CD4-positive, alpha-beta T cell treated with Interleukin-17A for 4 hours (primary cell): ENCODE results near the gene SYNJ1.
"Not testable (repeated sequence)": the region's sequence is repeated elsewhere in the genome, so short reads cannot be mapped to it uniquely, and the experiment has no call there.

ENCODE experiments used
- DNase-seq: peaks from one replicate; pipeline ENCODE4 v3.0.0-alpha.2; 2020; ENCODE audit warnings: mixed read lengths

The SYNJ1 gene

DNA sequence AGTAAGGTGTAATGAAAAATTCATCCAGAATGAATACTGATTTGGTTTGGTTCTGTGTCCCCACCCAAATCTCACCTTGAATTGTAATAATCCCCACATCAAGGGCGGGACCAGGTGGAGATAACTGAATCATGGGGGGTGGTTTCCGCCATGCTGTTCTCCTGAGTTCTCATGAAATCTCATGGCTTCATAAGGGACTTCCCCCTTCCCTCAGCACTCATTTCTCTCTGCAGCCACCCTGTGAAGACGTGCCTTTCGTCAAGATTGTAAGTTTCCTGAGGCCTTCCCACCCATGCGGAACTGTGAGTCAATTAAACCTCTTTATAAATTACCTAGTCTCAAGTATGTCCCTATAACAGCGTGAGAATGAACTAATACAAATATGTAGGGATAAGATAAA, 5.5 kb upstream of the SYNJ1 start:
- DNase-seq = no peak

DNA sequence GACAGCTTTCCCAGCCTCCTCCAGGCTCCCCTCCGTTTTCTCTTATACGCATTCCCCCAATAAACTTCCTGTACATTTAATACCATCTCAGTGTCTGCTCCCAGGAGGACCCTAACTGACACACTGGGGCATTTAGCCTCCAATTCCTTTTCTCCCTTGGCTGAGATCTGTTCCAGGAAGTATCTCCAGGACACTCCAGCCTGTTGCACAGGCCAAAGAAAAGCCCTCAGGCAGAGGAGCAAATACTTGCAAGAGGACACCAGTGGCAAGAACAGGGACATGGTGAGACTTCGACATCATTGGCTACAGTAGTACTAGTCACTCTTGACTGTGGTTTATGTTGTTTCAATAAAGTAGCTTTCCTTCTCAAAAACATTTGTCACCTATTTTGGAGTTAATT, 4.7 kb upstream of the SYNJ1 start:
- no peak for DNase-seq

DNA sequence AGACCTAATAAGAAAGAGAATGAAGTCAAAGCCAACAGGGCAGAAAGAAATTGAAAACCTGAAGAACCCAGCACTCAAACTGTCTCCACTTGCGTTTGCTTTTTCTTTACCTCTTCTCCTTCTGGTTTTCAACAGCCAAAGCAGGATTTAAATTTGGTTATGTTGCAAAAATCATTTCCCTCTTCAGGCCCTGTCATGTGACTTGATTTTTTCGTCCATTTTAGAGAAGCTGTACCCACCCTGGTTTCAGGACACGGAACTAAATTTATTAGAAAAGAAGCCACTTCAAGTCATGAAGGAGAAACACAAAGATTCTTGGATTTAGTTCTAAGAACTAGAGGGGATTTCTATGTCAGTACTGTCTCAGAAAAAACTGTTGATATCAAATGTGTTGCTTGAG, 1.0 kb upstream of the SYNJ1 start:
- no peak for DNase-seq

- no peak for DNase-seq
Measured at GRCh38 chr21:32728456-32728839, 635 bp upstream of the SYNJ1 start.

- peak; percentile 9 for DNase-seq
Measured at GRCh38 chr21:32726839-32727686, 750 bp downstream of the SYNJ1 start.

DNA sequence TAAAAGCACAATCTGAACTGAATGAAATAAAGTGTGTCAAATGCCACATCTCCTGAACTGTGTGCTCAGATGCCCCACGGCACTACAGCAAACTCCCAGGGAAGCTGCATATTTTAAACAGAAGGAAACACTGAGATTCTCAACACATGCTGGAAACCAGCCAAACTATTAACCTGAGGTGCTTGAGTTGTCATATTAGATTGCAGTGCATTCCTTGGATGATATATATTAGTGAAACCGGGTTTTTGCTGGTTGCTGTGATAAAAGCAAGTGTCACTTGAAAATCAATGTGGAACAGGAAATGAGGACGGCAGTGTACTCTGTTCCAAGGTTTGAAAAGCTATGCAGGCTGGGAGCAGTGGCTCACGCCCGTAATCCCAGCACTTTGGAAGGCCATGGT, 8.7 kb downstream of the SYNJ1 start:
- DNase-seq = no peak

DNA sequence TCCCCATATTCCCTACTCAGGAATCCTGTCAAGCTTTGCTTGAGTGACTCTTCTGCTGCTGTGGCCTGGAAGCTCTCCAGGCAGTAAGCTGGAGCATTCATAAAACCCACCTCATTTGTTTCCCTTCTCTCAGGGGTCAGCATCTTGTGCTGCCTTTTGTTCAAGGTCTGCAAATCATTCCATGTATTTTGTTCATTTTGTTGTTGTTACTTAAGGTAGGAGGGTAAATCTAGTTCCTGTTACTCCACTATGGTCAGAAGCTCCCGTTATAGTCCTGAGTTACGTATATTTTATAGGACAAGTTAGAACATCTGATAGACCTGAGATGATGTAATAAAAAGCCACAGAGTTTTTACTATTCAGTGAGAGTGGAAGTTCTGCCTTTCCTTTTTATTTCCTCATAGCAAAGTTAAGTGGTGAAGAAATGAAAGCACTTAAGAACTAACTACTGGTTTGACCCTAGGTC, 9.9 kb downstream of the SYNJ1 start:
- DNase-seq = no peak

GRCh38 chr21:32716486-32716885, 11.3 kb downstream of the SYNJ1 start:
- DNase-seq = no peak

- DNase-seq = no peak
Measured at GRCh38 chr21:32713726-32714125, 14.1 kb downstream of the SYNJ1 start.

DNA sequence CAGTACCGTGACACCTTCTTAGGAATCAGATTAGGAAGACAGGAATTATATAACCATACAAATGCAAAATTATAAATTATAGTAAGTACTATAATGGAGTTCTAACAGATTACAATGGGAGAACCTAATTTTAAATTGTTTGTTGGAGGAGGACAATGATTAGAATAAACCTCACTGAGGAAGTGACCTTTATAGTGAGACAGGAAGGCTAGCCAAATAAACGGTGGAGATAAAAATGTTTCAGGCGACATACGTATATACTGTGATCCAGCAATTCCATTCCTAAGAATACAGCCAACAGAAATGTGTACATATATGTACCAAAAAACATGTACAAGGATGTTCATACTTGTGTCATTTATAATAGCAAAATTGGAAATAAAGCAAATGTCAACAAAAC, 15.2 kb downstream of the SYNJ1 start:
- DNase-seq = no peak

GRCh38 chr21:32712043-32712442, 15.8 kb downstream of the SYNJ1 start:
- DNase-seq = peak; percentile 13

DNA sequence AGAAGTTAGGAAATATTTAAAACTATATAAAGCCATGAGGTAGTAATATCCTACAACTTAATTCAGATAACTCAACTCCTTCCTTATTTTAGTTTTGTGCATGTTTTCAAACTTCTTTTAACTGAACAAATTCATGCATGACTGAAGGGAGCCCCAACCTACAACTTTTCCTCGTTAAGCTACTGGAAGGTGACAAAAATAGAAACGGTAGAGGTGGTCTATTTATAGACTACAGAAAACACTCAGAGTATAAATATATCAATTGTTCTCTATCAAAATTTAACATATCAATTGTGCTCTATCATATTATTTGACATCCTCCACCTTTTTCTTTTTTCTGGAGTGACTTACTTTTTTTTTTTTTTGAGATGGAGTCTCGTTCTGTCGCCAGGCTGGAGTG, 16.8 kb downstream of the SYNJ1 start:
- no peak for DNase-seq

GRCh38 chr21:32710069-32710784, 17.6 kb downstream of the SYNJ1 start:
- DNase-seq = no peak

DNA sequence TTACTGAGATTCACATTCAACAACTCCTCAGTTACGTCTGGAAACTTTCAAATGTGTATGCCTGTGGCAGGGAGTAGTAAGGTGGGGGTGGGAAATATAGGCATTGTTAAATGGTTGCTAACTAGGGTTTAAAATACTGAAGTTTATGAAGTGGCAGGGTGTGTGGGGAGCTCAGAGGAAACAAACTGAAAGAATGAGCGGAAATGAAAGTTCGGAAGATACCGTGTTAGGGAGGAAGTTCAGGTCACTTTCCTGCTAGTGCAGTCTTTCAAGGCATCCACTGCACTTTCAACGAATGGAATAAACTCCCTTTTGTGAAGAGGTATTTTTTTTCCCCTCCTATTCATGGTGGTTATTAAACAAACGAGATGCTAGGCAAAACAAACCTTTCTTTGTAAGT, 19.7 kb downstream of the SYNJ1 start:
- DNase-seq = no peak

DNA sequence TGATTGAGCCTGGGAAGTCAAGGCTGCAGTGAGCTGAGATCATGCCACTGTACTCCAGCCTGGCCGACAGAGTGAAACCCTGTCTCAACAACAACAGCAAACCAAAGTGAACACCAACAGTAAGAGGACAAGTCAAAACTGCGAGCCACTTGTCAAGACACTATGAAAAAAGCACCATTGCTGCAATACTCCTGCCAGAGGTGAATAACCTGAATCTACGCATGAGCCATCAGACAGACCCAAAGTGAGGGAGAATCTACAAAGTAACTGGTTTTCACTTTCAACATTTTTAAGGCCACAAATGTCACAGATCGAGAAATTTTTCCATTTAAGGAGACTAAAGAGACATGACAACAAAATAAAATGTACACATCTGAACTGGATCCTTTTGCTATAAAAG, 21.9 kb downstream of the SYNJ1 start:
- no peak for DNase-seq

DNA sequence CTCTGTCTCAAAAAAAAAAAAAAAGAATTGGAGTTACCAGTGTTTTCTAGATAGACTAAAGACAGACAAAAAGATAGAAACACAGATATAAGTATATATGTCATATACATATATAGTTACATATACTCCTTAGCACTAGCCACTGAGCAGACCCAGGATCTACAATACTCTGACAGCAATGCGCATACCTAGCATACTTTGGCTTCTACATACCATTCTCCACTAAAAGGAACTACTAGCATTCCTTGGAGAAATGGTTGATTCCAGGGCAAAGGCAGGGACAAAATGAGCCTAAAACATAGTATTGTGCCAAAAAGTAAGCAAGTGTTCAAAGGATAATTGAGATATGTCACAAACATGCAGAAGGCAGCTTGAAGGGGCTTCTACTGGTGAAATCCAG, 22.7 kb downstream of the SYNJ1 start:
- no peak for DNase-seq

DNA sequence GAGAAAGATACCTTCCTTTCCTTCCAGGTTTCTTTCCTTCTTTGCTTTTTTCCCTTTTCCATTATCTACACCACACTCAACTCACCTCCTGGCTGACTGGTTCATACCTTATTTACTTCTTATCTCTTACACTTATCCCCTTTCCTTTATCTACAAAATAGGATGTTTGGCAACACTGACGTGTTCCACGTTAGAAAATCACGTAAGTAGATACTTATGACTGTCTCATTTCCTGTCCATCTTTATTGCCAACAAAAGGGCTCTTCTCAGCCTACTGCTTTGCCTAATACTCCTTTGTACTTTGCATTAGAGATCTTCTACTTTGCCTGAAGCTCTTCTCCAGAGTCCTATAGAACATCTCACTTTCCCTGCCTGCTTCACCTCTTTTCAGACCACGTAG, 25.1 kb downstream of the SYNJ1 start:
- no peak for DNase-seq

DNA sequence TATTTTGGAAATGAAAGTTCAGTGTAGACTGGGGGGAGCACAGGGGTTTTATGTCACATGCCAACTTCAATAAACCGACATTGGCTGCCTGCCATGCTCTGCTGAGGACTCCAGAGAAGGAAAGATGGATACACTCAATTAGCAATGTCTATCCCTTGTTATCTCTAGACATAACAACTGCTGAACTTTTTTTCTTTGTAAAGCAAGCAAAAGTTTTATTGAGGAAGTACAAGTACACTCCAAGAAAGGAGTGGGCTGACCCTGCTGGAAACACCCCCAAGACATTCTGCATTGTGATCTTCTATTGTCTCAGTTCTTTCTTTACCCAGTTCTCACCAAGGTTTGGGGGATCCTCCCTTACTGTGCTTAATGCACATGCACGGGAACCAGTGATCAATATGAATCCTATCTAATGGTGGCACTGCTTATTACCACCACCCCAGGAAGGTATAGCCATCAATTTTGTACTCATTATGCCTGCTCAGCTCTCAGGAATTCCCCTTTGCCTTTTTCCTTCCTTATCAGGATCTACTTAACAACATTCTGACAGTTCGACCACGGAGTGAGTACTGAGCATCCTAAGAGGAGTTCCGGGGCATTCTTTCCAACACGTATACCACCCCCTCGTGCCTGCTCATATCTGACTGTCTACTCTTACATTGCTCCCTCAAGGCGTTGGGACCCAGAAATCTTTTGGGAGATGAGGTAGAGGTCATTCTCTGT, 28.7 kb downstream of the SYNJ1 start:
- no peak for DNase-seq

- no peak for DNase-seq
Measured at GRCh38 chr21:32698286-32698685, 29.5 kb downstream of the SYNJ1 start.

DNA sequence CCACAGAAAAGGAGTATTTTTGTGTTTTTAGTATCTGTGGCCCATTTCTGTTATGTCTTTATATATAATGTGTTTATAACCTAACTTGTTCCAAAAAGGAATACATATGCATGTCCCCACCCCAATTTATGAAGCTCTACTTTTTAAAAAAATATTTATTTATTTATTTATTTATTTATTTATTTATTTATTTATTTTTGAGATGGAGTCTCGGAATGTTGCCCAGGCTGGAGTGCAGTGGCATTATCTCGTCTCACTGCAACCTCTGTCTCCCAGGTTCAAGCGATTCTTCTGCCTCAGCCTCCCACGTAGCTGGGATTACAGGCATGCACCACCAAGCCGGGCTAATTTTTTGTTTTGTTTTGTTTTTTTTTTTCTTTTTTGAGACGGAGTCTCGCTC, 32.3 kb downstream of the SYNJ1 start:
- DNase-seq = not testable (repeated sequence)

DNA sequence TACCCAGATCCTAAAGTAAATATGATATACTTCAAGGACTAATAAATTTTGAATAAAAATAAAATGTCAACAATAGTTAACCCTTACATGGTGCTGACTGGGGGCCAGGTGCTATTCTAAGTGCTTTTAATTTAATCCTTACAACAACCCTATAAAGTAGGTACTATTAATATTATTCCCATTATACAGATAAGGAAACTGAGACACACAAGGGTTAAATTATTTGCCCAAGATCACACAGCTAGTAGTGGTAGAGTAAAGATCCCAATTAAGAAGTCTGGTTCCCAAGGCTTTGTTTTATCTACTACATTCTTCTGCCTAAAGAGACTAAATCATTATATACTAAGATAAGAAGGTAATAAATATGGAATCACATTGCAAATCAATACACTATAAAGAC, 34.2 kb downstream of the SYNJ1 start:
- DNase-seq = no peak

DNA sequence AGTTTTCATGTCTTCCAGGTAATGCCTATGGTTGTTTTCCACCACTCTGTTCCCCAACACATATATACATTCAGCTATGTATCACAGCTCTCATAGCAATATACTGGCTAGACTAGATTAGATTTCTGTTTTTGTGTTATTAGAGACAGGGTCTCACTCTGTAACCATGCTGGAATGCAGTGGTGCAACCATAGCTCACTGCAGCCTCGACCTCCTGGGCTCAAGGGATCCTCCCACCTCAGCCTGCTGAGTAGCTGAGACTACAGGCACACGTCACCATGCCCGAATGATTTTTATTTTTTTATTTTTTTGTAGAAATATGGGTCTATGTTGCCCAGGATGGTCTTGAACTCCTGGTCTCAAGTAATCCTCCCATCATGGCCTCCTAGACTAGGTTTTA, 37.7 kb downstream of the SYNJ1 start:
- no peak for DNase-seq

DNA sequence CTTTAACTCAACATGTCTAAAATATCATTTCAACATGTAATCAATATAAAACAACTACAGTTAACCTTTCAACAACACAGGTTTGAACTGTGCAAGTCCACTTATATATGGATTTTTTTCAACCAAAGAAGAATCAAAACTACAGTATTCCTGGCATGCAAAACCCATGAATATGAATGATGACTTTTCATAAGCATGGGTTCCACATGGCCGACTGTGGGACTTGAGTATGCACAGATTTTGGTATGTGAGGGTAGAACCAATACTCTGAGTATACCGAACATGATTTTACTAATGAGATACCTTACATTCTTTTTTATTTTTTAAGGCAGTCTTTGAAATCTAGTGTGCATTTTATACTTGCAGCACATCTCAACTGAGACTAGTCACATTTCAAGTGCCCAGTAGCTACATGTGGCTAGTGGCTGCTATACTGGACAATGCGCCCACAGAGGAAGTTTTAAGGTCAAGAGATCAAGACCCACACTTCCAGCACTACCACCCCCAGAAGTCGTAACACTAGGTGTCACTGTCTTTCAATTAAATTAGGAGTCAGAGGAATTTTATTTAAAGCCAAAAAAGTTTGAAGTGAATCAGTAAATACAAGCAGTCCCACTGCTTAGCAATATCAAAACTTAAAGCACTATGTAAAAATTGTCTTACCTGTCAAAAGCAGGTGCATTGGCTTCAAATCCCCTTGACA, 40.0 kb downstream of the SYNJ1 start:
- DNase-seq = no peak
